Common myeloid progenitor, CD34-positive (primary cell): ENCODE data around the gene KCNH5.
A peak's percentile ranks its signal among the peaks of the same experiment; 100 is the strongest.

Source experiments
- CTCF ChIA-PET: fragments of 350-600 bp; sonication (Branson Sonifier 250); formaldehyde crosslinking; loops from one replicate; lab custom pipeline; 2021; ENCODE audit warnings: antibody characterized with exemption; lab: Charles Lee
- POLR2A ChIA-PET: fragments of 350-600 bp; sonication (Branson Sonifier 250); formaldehyde crosslinking; loops from one replicate; lab custom pipeline; 2021; ENCODE audit warnings: antibody characterized with exemption; lab: Charles Lee
- DNase-seq, 3 donors: peaks; one replicate each; pipeline versions ENCODE4 v3.0.0 to v3.0.0-alpha.2; 2013
- H3K27ac ChIP-seq, 2 experiments: 1 replicate in 1 of 2; 2 replicates in 1 of 2; pipeline ENCODE4 v1.7.0; 2013; ENCODE audit warnings: inconsistent platforms in 2 of 2, low read length in 2 of 2, mild to moderate bottlenecking in 2 of 2, low read depth in 1 of 2, moderate library complexity in 1 of 2; ENCODE audit not compliant: severe bottlenecking in 2 of 2, insufficient read depth in 1 of 2, poor library complexity in 1 of 2
- H3K27me3 ChIP-seq, 5 experiments: replicated peaks in 2 of 5; 1 replicate in 3 of 5; 2 replicates in 2 of 5; pipeline versions ENCODE4 v1.6.1 to v1.7.0; 2013; ENCODE audit warnings: low read length in 4 of 5, mild to moderate bottlenecking in 2 of 5, moderate library complexity in 2 of 5, inconsistent platforms in 1 of 5; ENCODE audit not compliant: insufficient read depth in 5 of 5, control insufficient read depth in 4 of 5
- H3K36me3 ChIP-seq, 4 experiments: 1 replicate in 2 of 4; 2 replicates in 2 of 4; pipeline versions ENCODE4 v1.6.1 to v1.7.0; 2013; ENCODE audit warnings: low read length in 3 of 4, control low read depth in 1 of 4, mild to moderate bottlenecking in 1 of 4; ENCODE audit not compliant: control insufficient read depth in 4 of 4, insufficient read depth in 4 of 4
- H3K4me1 ChIP-seq, 4 experiments: 1 replicate in 3 of 4; 2 replicates in 1 of 4; pipeline versions ENCODE4 v1.6.1 to v1.7.1; 2013; ENCODE audit warnings: low read length in 3 of 4, mild to moderate bottlenecking in 3 of 4, control low read depth in 1 of 4, inconsistent platforms in 1 of 4, moderate library complexity in 1 of 4; ENCODE audit not compliant: control insufficient read depth in 4 of 4, insufficient read depth in 4 of 4; ENCODE audit errors: control extremely low read depth in 1 of 4
- H3K4me3 ChIP-seq, 7 experiments: 1 replicate in 4 of 7; 2 replicates in 3 of 7; pipeline versions ENCODE4 v1.5.1 to v1.7.0; 2013; ENCODE audit warnings: mild to moderate bottlenecking in 7 of 7, low read length in 6 of 7, moderate library complexity in 6 of 7, inconsistent platforms in 2 of 7, low read depth in 2 of 7, control low read depth in 1 of 7; ENCODE audit not compliant: insufficient read depth in 4 of 7, control insufficient read depth in 1 of 7; ENCODE audit errors: extremely low read depth in 1 of 7
- H3K9me3 ChIP-seq, 5 experiments: 1 replicate in 4 of 5; 2 replicates in 1 of 5; pipeline versions ENCODE4 v1.6.1 to v1.7.1; 2013; ENCODE audit warnings: low read length in 4 of 5, mild to moderate bottlenecking in 2 of 5, inconsistent platforms in 1 of 5, low read depth in 1 of 5, moderate library complexity in 1 of 5; ENCODE audit not compliant: control insufficient read depth in 4 of 5, insufficient read depth in 2 of 5; ENCODE audit errors: control extremely low read depth in 1 of 5
- WGBS: methylation state at CpG from one replicate; pipeline ENCODE4 v1.1.5; 2013; ENCODE audit not compliant: insufficient coverage; 5-methylcytosine and 5-hydroxymethylcytosine counted together

Gene KCNH5

DNA sequence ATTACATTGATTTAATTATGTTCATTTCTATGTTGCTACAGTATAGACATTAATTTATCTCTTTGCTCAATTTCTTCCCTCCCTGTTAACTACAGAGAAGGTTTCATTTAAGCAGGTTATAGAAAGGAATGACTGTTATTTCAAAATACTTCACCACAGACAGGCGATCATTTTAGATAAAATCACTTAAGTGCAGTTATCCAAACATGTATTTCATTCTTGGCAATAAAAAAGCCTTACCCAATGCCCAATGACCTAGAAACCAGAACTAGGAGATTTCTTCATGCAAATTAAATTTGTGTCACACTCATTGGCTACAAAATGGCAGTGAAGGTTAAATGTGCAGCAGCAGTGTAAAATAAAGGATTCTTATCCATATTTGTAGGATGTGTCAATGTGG, 266.4 kb downstream of the KCNH5 start:
- CTCF ChIA-PET: no interaction called here
- H3K36me3 ChIP-seq: no peaks in the 10 kb centered on the region
- H3K4me3 ChIP-seq: no peak overlapping the region
- no peak for DNase-seq
- WGBS: no CpG with 5 or more reads among the region's 1 CpG
- H3K4me1 ChIP-seq: no peaks in the 10 kb centered on the region
- H3K9me3 ChIP-seq: no peaks in the 10 kb centered on the region
- no peak overlapping the region for H3K27ac ChIP-seq
- H3K27me3 ChIP-seq: no peaks in the 10 kb centered on the region
- POLR2A ChIA-PET: no interaction called here

DNA sequence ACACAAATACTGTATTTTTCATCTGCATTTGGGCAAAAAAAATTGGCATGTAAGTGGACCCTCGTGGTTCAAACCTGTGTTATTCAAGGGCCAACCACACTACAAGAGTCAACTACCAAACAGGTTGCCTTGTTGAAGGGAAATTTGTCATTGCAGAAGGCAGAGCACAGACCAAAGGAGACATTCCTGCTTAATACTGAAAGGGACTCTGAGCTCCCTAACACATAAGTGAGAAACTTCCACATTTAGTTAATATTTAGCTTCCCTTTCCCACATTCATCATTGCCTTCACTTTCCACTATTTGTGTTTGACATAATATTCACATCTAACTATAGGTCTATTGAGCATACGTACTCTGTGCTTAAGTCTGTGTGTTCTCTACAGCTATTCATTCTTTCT, 266.9 kb downstream of the KCNH5 start:
- 86% methylated on average over 1 of the region's 2 CpGs for WGBS

DNA sequence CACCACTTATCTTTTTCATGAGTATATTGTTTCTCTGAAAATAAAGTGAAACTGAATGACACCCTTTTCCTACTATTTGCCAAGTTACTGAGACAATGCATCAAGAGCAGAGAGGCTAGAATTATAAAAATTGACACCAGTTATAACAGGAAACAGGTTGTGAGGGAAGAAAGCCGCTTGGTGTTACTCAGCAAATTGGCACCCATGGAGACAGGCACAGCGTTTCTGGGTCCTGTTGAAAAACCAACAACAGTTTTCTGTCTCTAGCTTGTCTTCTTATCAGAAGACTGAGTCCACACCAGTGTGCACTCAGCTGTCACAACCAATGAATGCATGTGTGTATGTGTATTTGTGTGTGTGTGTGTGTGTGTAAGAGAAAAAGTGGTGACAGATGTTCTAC, 267.7 kb downstream of the KCNH5 start:
- WGBS: 72% methylated on average over 2 of the region's 2 CpGs
- Histone ChIP-seq H3K27ac (no peak overlapping the region), H3K4me1 (no peaks in the 10 kb centered on the region), H3K27me3 (no peaks in the 10 kb centered on the region), H3K36me3 (no peaks in the 10 kb centered on the region), H3K4me3 (no peak overlapping the region), H3K9me3 (no peaks in the 10 kb centered on the region)
- peak in 1 of 3 donors; percentile 6 for DNase-seq
- POLR2A ChIA-PET: no interaction called here
- CTCF ChIA-PET: interaction anchor here (0.9 kb wide), 1 partner anchor 10 kb away, joined by 3 read pairs; no protein-coding TSS in a partner anchor

More for the DNA sequence above, 266.9 kb downstream of the KCNH5 start:
- no peaks in the 10 kb centered on the region for H3K27me3 ChIP-seq
- H3K36me3 ChIP-seq: no peaks in the 10 kb centered on the region
- no peak overlapping the region for H3K4me3 ChIP-seq
- H3K27ac ChIP-seq: no peak overlapping the region
- no peaks in the 10 kb centered on the region for H3K4me1 ChIP-seq
- DNase-seq: no peak
- H3K9me3 ChIP-seq: no peaks in the 10 kb centered on the region
- POLR2A ChIA-PET: no interaction called here
- CTCF ChIA-PET: no interaction called here

DNA sequence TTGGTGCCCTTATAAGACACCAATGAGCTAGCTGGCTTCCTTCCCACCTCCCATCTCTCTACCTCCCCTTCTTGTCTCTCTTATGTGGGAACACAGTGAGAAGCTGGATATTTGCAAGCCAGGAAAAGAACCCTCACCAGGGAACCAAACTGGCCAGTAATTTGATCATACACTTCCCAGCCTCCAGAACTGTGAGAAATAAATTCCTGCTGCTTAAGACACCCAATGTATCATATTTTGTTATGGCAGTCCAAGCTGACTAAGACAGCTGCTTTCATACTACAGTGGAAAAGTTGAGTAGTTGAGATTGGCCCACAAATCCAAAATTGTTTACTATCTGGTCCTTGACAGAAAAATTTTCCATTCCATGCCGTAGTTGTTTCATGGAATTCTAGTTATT, 269.0 kb downstream of the KCNH5 start:
- DNase-seq: no peak
- no peak overlapping the region for H3K4me3 ChIP-seq
- H3K4me1 ChIP-seq: no peaks in the 10 kb centered on the region
- ChIA-PET CTCF (no interaction called here), POLR2A (no interaction called here)
- H3K36me3 ChIP-seq: no peaks in the 10 kb centered on the region
- 100% methylated on average over 1 of the region's 1 CpG for WGBS
- H3K27ac ChIP-seq: no peak overlapping the region
- H3K9me3 ChIP-seq: no peaks in the 10 kb centered on the region
- H3K27me3 ChIP-seq: no peaks in the 10 kb centered on the region

DNA sequence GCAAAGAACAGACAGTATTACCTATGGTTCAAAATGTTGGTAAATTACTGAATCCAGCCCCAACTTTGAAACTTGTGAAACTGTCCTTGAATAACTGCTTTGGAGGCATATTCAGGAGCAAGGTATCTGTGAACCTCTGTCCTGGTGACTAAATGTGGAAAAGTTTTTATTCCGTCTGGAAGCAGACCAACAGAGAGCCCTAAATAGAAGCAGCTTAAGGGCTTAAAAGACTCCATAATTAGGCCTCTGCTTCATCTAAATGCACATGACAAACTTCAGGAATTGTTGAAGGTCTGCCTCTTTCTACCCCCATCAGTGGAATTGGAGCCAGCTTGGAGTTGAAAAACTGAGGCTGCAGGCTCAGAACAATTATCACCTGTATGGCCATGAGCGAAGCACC, 276.5 kb downstream of the KCNH5 start:
- 86% methylated on average over 1 of the region's 2 CpGs for WGBS
- H3K4me3 ChIP-seq: no peak overlapping the region
- H3K27me3 ChIP-seq: no peaks in the 10 kb centered on the region
- no peak for DNase-seq
- H3K27ac ChIP-seq: no peak overlapping the region
- ChIA-PET CTCF (interaction anchor here (0.7 kb wide), 1 partner anchor 14 kb away, joined by 3 read pairs; no protein-coding TSS in a partner anchor), POLR2A (no interaction called here)
- no peaks in the 10 kb centered on the region for H3K9me3 ChIP-seq
- H3K36me3 ChIP-seq: no peaks in the 10 kb centered on the region
- no peaks in the 10 kb centered on the region for H3K4me1 ChIP-seq

DNA sequence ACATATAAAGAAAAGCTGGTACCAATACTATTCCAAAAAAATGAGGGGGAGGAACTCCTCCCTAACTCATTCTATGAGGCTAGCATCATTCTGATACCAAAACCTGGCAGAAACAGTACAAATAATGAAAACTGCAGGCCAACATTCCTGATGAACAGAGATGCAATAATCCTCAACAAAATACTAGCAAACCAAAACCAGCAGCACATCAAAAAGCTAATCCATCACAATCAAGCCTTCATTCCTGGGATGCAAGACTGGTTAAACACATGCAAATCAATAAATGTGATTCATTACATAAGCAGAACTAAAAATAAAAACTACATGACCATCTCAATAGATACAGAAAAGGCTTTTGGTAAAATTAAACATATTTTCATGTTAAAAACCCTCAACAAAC, 281.3 kb downstream of the KCNH5 start:
- ChIA-PET CTCF (no interaction called here), POLR2A (no interaction called here)
- Histone ChIP-seq H3K9me3 (peaks cover 0 to 4% (median 0%) of the 10 kb centered on the region in 5 experiments), H3K27ac (no peak overlapping the region), H3K36me3 (no peaks in the 10 kb centered on the region), H3K4me3 (no peak overlapping the region), H3K4me1 (no peaks in the 10 kb centered on the region), H3K27me3 (no peaks in the 10 kb centered on the region)
- DNase-seq: no peak

DNA sequence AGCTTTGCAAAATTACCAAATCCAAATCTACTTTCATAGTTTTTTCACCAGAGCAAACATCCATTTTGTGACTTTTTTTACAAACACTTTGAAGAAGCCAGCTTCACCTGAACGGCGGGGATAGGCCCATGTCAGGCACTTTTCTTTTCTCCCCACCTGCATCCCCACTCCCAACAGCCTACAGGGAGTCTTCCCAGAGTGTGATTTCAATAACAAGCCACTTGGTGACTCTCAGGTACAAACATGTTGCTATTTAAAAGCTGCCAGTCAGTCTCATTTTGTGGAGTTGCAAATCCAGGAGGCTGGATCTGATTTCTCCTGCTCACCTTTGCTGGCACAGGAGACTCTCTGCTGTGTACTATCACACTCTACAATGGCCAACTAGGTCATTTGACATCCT, 285.5 kb downstream of the KCNH5 start:
- no peaks in the 10 kb centered on the region for H3K4me1 ChIP-seq
- H3K27me3 ChIP-seq: no peaks in the 10 kb centered on the region
- H3K27ac ChIP-seq: no peak overlapping the region
- 82% methylated on average over 2 of the region's 2 CpGs for WGBS
- POLR2A ChIA-PET: no interaction called here
- H3K36me3 ChIP-seq: no peaks in the 10 kb centered on the region
- H3K9me3 ChIP-seq: peaks cover 0 to 4% (median 0%) of the 10 kb centered on the region in 5 experiments
- no peak overlapping the region for H3K4me3 ChIP-seq
- no peak for DNase-seq
- CTCF ChIA-PET: no interaction called here
